C4-2B (cell line): ENCODE results near the gene GALNTL6.
"Not testable (repeated sequence)": the region's sequence is repeated elsewhere in the genome, so short reads cannot be mapped to it uniquely, and the experiment has no call there.

Source experiments
- H3K27ac ChIP-seq: fragments of 450-650 bp; 2 replicates; pipeline ENCODE4 v1.5.1; 2017
- CTCF ChIP-seq: fragments of 450-650 bp; conservative IDR thresholded peaks from 2 replicates; pipeline ENCODE4 v1.5.1; 2017; ENCODE audit warnings: mild to moderate bottlenecking
- ZFX ChIP-seq: fragments of 450-650 bp; IDR thresholded peaks from 2 replicates; pipeline ENCODE4 v1.6.1; 2017

Gene GALNTL6

GRCh38 chr4:172947594-172947993 lies 1134.4 kb downstream of the GALNTL6 start:
- TF ChIP-seq ZFX (no peak), CTCF (no peak)
- H3K27ac ChIP-seq = no peak overlapping the region

GRCh38 chr4:172950990-172951389 lies 1137.8 kb downstream of the GALNTL6 start:
- H3K27ac ChIP-seq = no peak overlapping the region
- TF ChIP-seq ZFX (no peak), CTCF (no peak)

GRCh38 chr4:172951679-172952451 lies 1138.7 kb downstream of the GALNTL6 start:
- H3K27ac ChIP-seq = no peak overlapping the region
- TF ChIP-seq CTCF (no peak), ZFX (no peak)

GRCh38 chr4:172953896-172954568 lies 1140.8 kb downstream of the GALNTL6 start:
- no peak for TF ChIP-seq CTCF
- no peak for TF ChIP-seq ZFX
- no peak overlapping the region for H3K27ac ChIP-seq

- H3K27ac ChIP-seq = not testable (repeated sequence)
Observed at GRCh38 chr4:172956340-172956739, 1143.1 kb downstream of the GALNTL6 start.

- TF ChIP-seq ZFX (no peak), CTCF (no peak)
- H3K27ac ChIP-seq = no peak overlapping the region
Observed at GRCh38 chr4:172957216-172957615, 1144.0 kb downstream of the GALNTL6 start.

GRCh38 chr4:172962564-172963353 lies 1149.6 kb downstream of the GALNTL6 start:
- peak overlapping the region; percentile 55 for H3K27ac ChIP-seq
- no peak for TF ChIP-seq ZFX
- no peak for TF ChIP-seq CTCF
